H1 (cell line): ENCODE results near the gene ROBO2. TPM values are rescaled to one million over a fixed set of nuclear protein-coding genes. Genes with fewer than 3 reads are reported as not detected.

ENCODE experiments used
- CTCF ChIA-PET: fragments of 300-600 bp; sonication (Branson Sonifier 250); formaldehyde crosslinking; loops from one replicate; lab custom pipeline; 2021; ENCODE audit not compliant: partially characterized antibody; lab: Charles Lee
- POLR2A ChIA-PET: fragments of 300-600 bp; sonication (Branson Sonifier 250); formaldehyde crosslinking; loops from one replicate; lab custom pipeline; 2021; ENCODE audit warnings: inconsistent platforms; ENCODE audit not compliant: partially characterized antibody; lab: Charles Lee
- DNase-seq, 2 experiments: peaks; one replicate each; pipeline versions ENCODE4 v3.0.0 to v3.0.0-alpha.2; 2010 to 2022; ENCODE audit warnings: low spot score in 2 of 2, low read depth in 1 of 2, mixed read lengths in 1 of 2
- FAIRE-seq: peaks from 2 replicates; lab custom pipeline; 2011; peaks lifted over from hg19 to GRCh38; lab: Jason Lieb, UNC
- H2AFZ ChIP-seq: 2 replicates; pipeline ENCODE4 v1.8.1; 2012; ENCODE audit warnings: low read length, inconsistent platforms
- H2AK5ac ChIP-seq: 2 replicates; pipeline ENCODE4 v1.6.1; 2013; ENCODE audit warnings: low read depth, low read length
- H2BK120ac ChIP-seq: replicated peaks from 2 replicates; pipeline ENCODE3; 2013; ENCODE audit warnings: low read depth, low read length, inconsistent platforms
- H2BK12ac ChIP-seq: 2 replicates; pipeline ENCODE4 v1.6.1; 2013; ENCODE audit warnings: low read depth, low read length
- H2BK15ac ChIP-seq: 2 replicates; pipeline ENCODE4 v1.6.1; 2013; ENCODE audit warnings: low read length
- H2BK20ac ChIP-seq: 2 replicates; pipeline ENCODE4 v1.6.1; 2013; ENCODE audit warnings: low read length
- H2BK5ac ChIP-seq: 2 replicates; pipeline ENCODE4 v1.6.1; 2013; ENCODE audit warnings: low read depth, low read length
- H3K14ac ChIP-seq: 2 replicates; pipeline ENCODE4 v1.6.1; 2013; ENCODE audit warnings: inconsistent platforms; ENCODE audit not compliant: insufficient read length
- H3K18ac ChIP-seq: 2 replicates; pipeline ENCODE4 v1.6.1; 2013; ENCODE audit warnings: low read length; ENCODE audit errors: extremely low read depth
- H3K23ac ChIP-seq: 2 replicates; pipeline ENCODE4 v1.6.1; 2013; ENCODE audit warnings: inconsistent platforms; ENCODE audit not compliant: insufficient read length
- H3K23me2 ChIP-seq: 2 replicates; pipeline ENCODE4 v1.6.1; 2013; ENCODE audit warnings: low read depth, low read length
- H3K27ac ChIP-seq: 2 replicates; pipeline ENCODE4 v1.6.1; 2011; ENCODE audit warnings: low read depth, low read length, inconsistent platforms
- H3K27me3 ChIP-seq, 4 experiments: replicated peaks in 1 of 4; 1 replicate in 1 of 4; 2 replicates in 3 of 4; pipeline versions ENCODE4 v1.6.1 to v1.8.1; 2011 to 2013; ENCODE audit warnings: low read length in 3 of 4, mild to moderate bottlenecking in 3 of 4, inconsistent platforms in 2 of 4, mixed read lengths in 2 of 4, moderate library complexity in 1 of 4; ENCODE audit not compliant: control insufficient read depth in 3 of 4, insufficient read depth in 3 of 4; ENCODE audit errors: extremely low read depth in 1 of 4
- H3K36me3 ChIP-seq, 4 experiments: 2 replicates each; pipeline versions ENCODE4 v1.6.1 to v1.8.1; 2011 to 2013; ENCODE audit warnings: mild to moderate bottlenecking in 4 of 4, low read length in 3 of 4, moderate library complexity in 2 of 4, control low read depth in 1 of 4, inconsistent platforms in 1 of 4; ENCODE audit not compliant: insufficient read depth in 4 of 4, control insufficient read depth in 2 of 4
- H3K4ac ChIP-seq: replicated peaks from 2 replicates; pipeline ENCODE3; 2013; ENCODE audit warnings: low read length, low read depth, mixed read lengths, inconsistent platforms; ENCODE audit not compliant: insufficient read length
- H3K4me1 ChIP-seq, 4 experiments: replicated peaks in 1 of 4; 1 replicate in 1 of 4; 2 replicates in 3 of 4; pipeline versions ENCODE4 v1.6.1 to v1.8.1; 2011 to 2013; ENCODE audit warnings: low read length in 3 of 4, inconsistent platforms in 2 of 4, mixed read lengths in 1 of 4; ENCODE audit not compliant: insufficient read depth in 4 of 4, control insufficient read depth in 3 of 4
- H3K4me2 ChIP-seq, 2 experiments: 2 replicates each; pipeline versions ENCODE4 v1.6.1 to v1.8.1; 2011 to 2013; ENCODE audit warnings: low read depth in 2 of 2, low read length in 2 of 2, control low read depth in 1 of 2, inconsistent platforms in 1 of 2, mild to moderate bottlenecking in 1 of 2; ENCODE audit not compliant: insufficient read depth in 1 of 2
- H3K4me3 ChIP-seq, 4 experiments: fragments of 200-600, 300-600 bp in 1 of 4; sonication (generic), shearing (Covaris generic), sonication (Bioruptor Twin) in 1 of 4; 2 replicates each; pipeline versions ENCODE4 v1.5.1 to v1.8.1; 2011 to 2016; ENCODE audit warnings: low read length in 4 of 4, low read depth in 3 of 4, control low read depth in 2 of 4, inconsistent platforms in 2 of 4, mild to moderate bottlenecking in 2 of 4, mixed read lengths in 1 of 4, moderate library complexity in 1 of 4; ENCODE audit not compliant: insufficient read depth in 2 of 4; ENCODE audit errors: extremely low read depth in 1 of 4
- H3K56ac ChIP-seq: replicated peaks from 2 replicates; pipeline ENCODE3; 2013; ENCODE audit warnings: low read depth, mild to moderate bottlenecking, mixed read lengths, low read length, inconsistent platforms; ENCODE audit not compliant: insufficient read length
- H3K79me1 ChIP-seq: 2 replicates; pipeline ENCODE4 v1.6.1; 2013; ENCODE audit warnings: low read depth, low read length, control low read depth
- H3K79me2 ChIP-seq, 2 experiments: 2 replicates each; pipeline versions ENCODE4 v1.6.1 to v1.8.1; 2012 to 2013; ENCODE audit warnings: low read length in 2 of 2, mild to moderate bottlenecking in 2 of 2, inconsistent platforms in 1 of 2; ENCODE audit not compliant: insufficient read depth in 2 of 2, control insufficient read depth in 1 of 2
- H3K9ac ChIP-seq, 4 experiments: replicated peaks in 1 of 4; 1 replicate in 1 of 4; 2 replicates in 3 of 4; pipeline versions ENCODE4 v1.6.1 to v1.8.1; 2011 to 2013; ENCODE audit warnings: low read depth in 3 of 4, low read length in 3 of 4, control low read depth in 2 of 4, mild to moderate bottlenecking in 2 of 4, moderate library complexity in 2 of 4, inconsistent platforms in 1 of 4; ENCODE audit errors: extremely low read depth in 1 of 4
- H3K9me3 ChIP-seq, 2 experiments: 2 replicates each; pipeline versions ENCODE4 v1.6.1 to v1.8.1; 2012 to 2013; ENCODE audit warnings: mild to moderate bottlenecking in 2 of 2, moderate library complexity in 2 of 2, control low read depth in 1 of 2, inconsistent platforms in 1 of 2, low read depth in 1 of 2, low read length in 1 of 2, mixed read lengths in 1 of 2; ENCODE audit not compliant: insufficient read depth in 2 of 2
- H4K20me1 ChIP-seq, 2 experiments: replicated peaks in 1 of 2; 2 replicates each; pipeline versions ENCODE3 to v1.8.1; 2011 to 2013; ENCODE audit warnings: inconsistent platforms in 2 of 2, low read length in 2 of 2, mild to moderate bottlenecking in 1 of 2; ENCODE audit not compliant: insufficient read depth in 2 of 2, control insufficient read depth in 1 of 2
- H4K5ac ChIP-seq: 2 replicates; pipeline ENCODE4 v1.6.1; 2013; ENCODE audit warnings: low read length, low read depth, mixed read lengths, inconsistent platforms; ENCODE audit not compliant: insufficient read length
- H4K8ac ChIP-seq: 2 replicates; pipeline ENCODE4 v1.8.0; 2013; ENCODE audit warnings: mild to moderate bottlenecking, moderate library complexity, low read length, inconsistent platforms; ENCODE audit not compliant: insufficient read depth; ENCODE audit errors: extremely low read depth
- H4K91ac ChIP-seq: replicated peaks from 2 replicates; pipeline ENCODE3; 2013; ENCODE audit warnings: low read length, mixed read lengths, inconsistent platforms; ENCODE audit not compliant: insufficient read length
- BRCA1 ChIP-seq: IDR thresholded peaks from 2 replicates; pipeline ENCODE4 v1.6.1; 2012; ENCODE audit warnings: low read depth, low read length, improper control_type of control experiment
- CEBPB ChIP-seq: IDR thresholded peaks from 2 replicates; pipeline ENCODE4 v1.6.1; 2012; ENCODE audit warnings: low read depth, low read length
- EGR1 ChIP-seq: IDR thresholded peaks from 2 replicates; pipeline ENCODE4 v1.6.1; 2011; ENCODE audit warnings: low read depth, low read length, borderline replicate concordance
- EP300 ChIP-seq, 2 experiments: IDR thresholded peaks; 1 replicate in 1 of 2; 2 replicates in 1 of 2; pipeline ENCODE4 v1.6.1; 2011 to 2012; ENCODE audit warnings: low read depth in 2 of 2, low read length in 2 of 2, mild to moderate bottlenecking in 2 of 2, borderline replicate concordance in 1 of 2, inconsistent platforms in 1 of 2, moderate library complexity in 1 of 2
- JUND ChIP-seq: IDR thresholded peaks from 2 replicates; pipeline ENCODE4 v1.6.1; 2011; ENCODE audit warnings: mild to moderate bottlenecking, improper control_type of control experiment, low read length
- SIRT6 ChIP-seq: IDR thresholded peaks from one replicate; pipeline ENCODE4 v1.7.1; 2012; ENCODE audit warnings: low read length, inconsistent platforms
- SP1 ChIP-seq: IDR thresholded peaks from 2 replicates; pipeline ENCODE4 v1.6.1; 2011; ENCODE audit warnings: low read depth, low read length
- SP2 ChIP-seq: IDR thresholded peaks from 2 replicates; pipeline ENCODE4 v1.6.1; 2012; ENCODE audit warnings: mild to moderate bottlenecking, low read length, inconsistent platforms
- WGBS, 2 experiments: shearing (Covaris generic) in 1 of 2; methylation state at CpG; one replicate each; pipeline versions ENCODE4 v1.1.6 to v1.1.7; 2013 to 2015; ENCODE audit warnings: low lambda C conversion rate in 2 of 2, mixed read lengths in 2 of 2, inconsistent platforms in 1 of 2, low coverage in 1 of 2, missing lambda C conversion rate in 1 of 2; ENCODE audit not compliant: insufficient replicate concordance in 2 of 2, insufficient coverage in 1 of 2, insufficient read length in 1 of 2; ENCODE audit errors: extremely low coverage in 1 of 2, missing lambda C conversion rate in 1 of 2; 5-methylcytosine and 5-hydroxymethylcytosine counted together
- polyA plus RNA-seq, 7 experiments: library from polyadenylated mRNA; depleted of rRNA in 3 of 7; stranded (reverse) in 5 of 7; unstranded in 2 of 7; fragments of >200 nt in 5 of 7; fragments of 200-250 nt in 2 of 7; gene quantifications; 1 replicate in 5 of 7; 2 replicates in 1 of 7; 4 replicates in 1 of 7; pipeline versions ENCODE4 v1.2.1 to v1.2.3, GENCODE V29; 2011 to 2013; ENCODE audit warnings: missing spikeins in 2 of 7, mixed read lengths in 2 of 7
- total RNA-seq: library from RNA; stranded (reverse); fragmentation: NEBNext Ultra II Directional; extraction: Animal tissue kit (Norgen Biotek cat#: 25700); gene quantifications from 2 replicates; pipeline ENCODE4 v1.2.1, GENCODE V29; 2021
- TF ChIP-seq, protein P1 (sequence below): IDR thresholded peaks from 2 replicates; pipeline ENCODE4 v1.6.1; 2012; ENCODE audit warnings: inconsistent platforms
- TF ChIP-seq, protein P2 (sequence below): IDR thresholded peaks from 2 replicates; pipeline ENCODE4 v1.6.1; 2012; ENCODE audit warnings: inconsistent platforms
- TF ChIP-seq, protein P3 (sequence below), 3 experiments: IDR thresholded peaks; 1 replicate in 2 of 3; 2 replicates in 1 of 3; pipeline versions ENCODE4 v1.5.1 to v1.6.1; 2011; ENCODE audit warnings: low read length in 3 of 3, mild to moderate bottlenecking in 3 of 3, inconsistent platforms in 2 of 3, low read depth in 1 of 3, moderate library complexity in 1 of 3; ENCODE audit not compliant: insufficient read depth in 1 of 3; ENCODE audit errors: control extremely low read depth in 1 of 3

Gene ROBO2
- total and polyA plus RNA-seq, 2 of the 8 experiments (the other 6 are each of a cell fraction or from before 2014, with no cell fraction given), result 1.5 to 2.9 TPM

DNA sequence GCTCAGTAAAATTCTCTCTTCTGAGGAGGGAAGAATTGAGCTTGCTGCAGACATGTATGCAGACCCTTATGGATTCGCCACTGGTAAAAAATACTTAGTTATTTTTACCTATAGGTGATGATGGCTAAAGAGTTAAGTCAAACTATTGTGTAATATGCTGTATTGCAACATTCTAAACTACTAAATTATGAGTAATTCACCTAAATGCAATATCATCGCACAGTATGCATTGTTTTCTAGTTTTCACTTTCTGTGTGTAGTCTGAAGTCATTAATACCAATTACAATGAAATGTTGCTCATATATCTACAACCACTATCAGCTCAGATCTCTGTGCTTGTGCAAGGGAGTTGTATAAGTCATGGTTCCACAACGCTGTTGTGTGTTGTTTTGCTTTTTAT, 48.7 kb upstream of the ROBO2 start:
- no peaks in the 10 kb centered on the region for H3K79me1 ChIP-seq
- H3K9me3 ChIP-seq, result no peaks in the 10 kb centered on the region
- no peak overlapping the region for H2BK5ac ChIP-seq
- no peaks in the 10 kb centered on the region for H3K36me3 ChIP-seq
- ChIA-PET POLR2A (no interaction called here), CTCF (interaction anchor here (1.4 kb wide), 1 partner anchor 32 kb away, joined by 3 read pairs; no protein-coding TSS in a partner anchor)
- H2BK15ac ChIP-seq, result no peak overlapping the region
- no peaks in the 10 kb centered on the region for H4K20me1 ChIP-seq
- H3K27me3 ChIP-seq, result no peaks in the 10 kb centered on the region
- no peak overlapping the region for H3K9ac ChIP-seq
- no peak for DNase-seq
- no peak overlapping the region for H2AK5ac ChIP-seq
- H3K56ac ChIP-seq, result no peak overlapping the region
- H2BK120ac ChIP-seq, result no peak overlapping the region
- no peak overlapping the region for H2BK12ac ChIP-seq
- H3K79me2 ChIP-seq, result no peaks in the 10 kb centered on the region
- H3K14ac ChIP-seq, result no peak overlapping the region
- H3K27ac ChIP-seq, result no peak overlapping the region
- no peak overlapping the region for H2BK20ac ChIP-seq
- H3K4ac ChIP-seq, result no peak overlapping the region
- H4K91ac ChIP-seq, result no peak overlapping the region
- H3K4me1 ChIP-seq, result peaks cover 0 to 4% (median 2%) of the 10 kb centered on the region in 4 experiments; a peak in 1 of 7 replicates
- FAIRE-seq, result no peak
- H2AFZ ChIP-seq, result no peak overlapping the region
- no peak overlapping the region for H3K4me3 ChIP-seq
- H3K4me2 ChIP-seq, result no peak overlapping the region
- no peak overlapping the region for H4K8ac ChIP-seq
- no peak overlapping the region for H4K5ac ChIP-seq
- no peak overlapping the region for H3K23ac ChIP-seq
- no peak overlapping the region for H3K18ac ChIP-seq
- no peaks in the 10 kb centered on the region for H3K23me2 ChIP-seq
- WGBS, 2 experiments, result 97% methylated on average over 3 of the region's 3 CpGs; no CpG with 5 or more reads in 1 of the 2 experiments
- TF ChIP-seq CEBPB (no peak), EP300 (IDR thresholded peaks at IDR 0.05; ENCODE audit: borderline replicate concordance in 1 of 2, low read depth in 2 of 2, low read length in 2 of 2) (no peak), SP2 (no peak), EGR1 (no peak), SIRT6 (no peak), BRCA1 (no peak), JUND (no peak), SP1 (no peak)
- TF ChIP-seq, protein P1, sequence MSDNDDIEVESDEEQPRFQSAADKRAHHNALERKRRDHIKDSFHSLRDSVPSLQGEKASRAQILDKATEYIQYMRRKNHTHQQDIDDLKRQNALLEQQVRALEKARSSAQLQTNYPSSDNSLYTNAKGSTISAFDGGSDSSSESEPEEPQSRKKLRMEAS, result no peak
- TF ChIP-seq, protein P2, sequence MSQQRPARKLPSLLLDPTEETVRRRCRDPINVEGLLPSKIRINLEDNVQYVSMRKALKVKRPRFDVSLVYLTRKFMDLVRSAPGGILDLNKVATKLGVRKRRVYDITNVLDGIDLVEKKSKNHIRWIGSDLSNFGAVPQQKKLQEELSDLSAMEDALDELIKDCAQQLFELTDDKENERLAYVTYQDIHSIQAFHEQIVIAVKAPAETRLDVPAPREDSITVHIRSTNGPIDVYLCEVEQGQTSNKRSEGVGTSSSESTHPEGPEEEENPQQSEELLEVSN, result no peak
- TF ChIP-seq, protein P3, sequence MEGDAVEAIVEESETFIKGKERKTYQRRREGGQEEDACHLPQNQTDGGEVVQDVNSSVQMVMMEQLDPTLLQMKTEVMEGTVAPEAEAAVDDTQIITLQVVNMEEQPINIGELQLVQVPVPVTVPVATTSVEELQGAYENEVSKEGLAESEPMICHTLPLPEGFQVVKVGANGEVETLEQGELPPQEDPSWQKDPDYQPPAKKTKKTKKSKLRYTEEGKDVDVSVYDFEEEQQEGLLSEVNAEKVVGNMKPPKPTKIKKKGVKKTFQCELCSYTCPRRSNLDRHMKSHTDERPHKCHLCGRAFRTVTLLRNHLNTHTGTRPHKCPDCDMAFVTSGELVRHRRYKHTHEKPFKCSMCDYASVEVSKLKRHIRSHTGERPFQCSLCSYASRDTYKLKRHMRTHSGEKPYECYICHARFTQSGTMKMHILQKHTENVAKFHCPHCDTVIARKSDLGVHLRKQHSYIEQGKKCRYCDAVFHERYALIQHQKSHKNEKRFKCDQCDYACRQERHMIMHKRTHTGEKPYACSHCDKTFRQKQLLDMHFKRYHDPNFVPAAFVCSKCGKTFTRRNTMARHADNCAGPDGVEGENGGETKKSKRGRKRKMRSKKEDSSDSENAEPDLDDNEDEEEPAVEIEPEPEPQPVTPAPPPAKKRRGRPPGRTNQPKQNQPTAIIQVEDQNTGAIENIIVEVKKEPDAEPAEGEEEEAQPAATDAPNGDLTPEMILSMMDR (IDR thresholded peaks at IDR 0.05; ENCODE audit: control extremely low read depth in 1 of 3, insufficient read depth in 1 of 3, low read depth in 1 of 3, low read length in 3 of 3), result no peak
